GM06990 (cell line): ENCODE measurements around the gene RRM2.

ENCODE experiments used
- DNase-seq: peaks from one replicate; pipeline ENCODE4 v3.0.0-alpha.2; 2011; ENCODE audit not compliant: insufficient read length; ENCODE audit errors: extremely low read depth
- H3K27me3 ChIP-seq: replicated peaks from 2 replicates; pipeline ENCODE4 v1.6.0; 2011; ENCODE audit warnings: low read length; ENCODE audit not compliant: control insufficient read depth, insufficient read depth
- H3K36me3 ChIP-seq: 2 replicates; pipeline ENCODE4 v1.5.1; 2011; ENCODE audit warnings: low read length; ENCODE audit not compliant: control insufficient read depth, insufficient read depth
- H3K4me3 ChIP-seq: replicated peaks from 2 replicates; pipeline ENCODE4 v1.5.1; 2011; ENCODE audit warnings: low read depth, mild to moderate bottlenecking, control low read depth, low read length
- TF ChIP-seq, protein P1 (sequence below): IDR thresholded peaks from 2 replicates; pipeline ENCODE4 v1.5.1; 2011; ENCODE audit warnings: low read length, control low read depth, mild to moderate bottlenecking, inconsistent platforms; ENCODE audit not compliant: insufficient read depth, poor library complexity, severe bottlenecking

The RRM2 gene

DNA sequence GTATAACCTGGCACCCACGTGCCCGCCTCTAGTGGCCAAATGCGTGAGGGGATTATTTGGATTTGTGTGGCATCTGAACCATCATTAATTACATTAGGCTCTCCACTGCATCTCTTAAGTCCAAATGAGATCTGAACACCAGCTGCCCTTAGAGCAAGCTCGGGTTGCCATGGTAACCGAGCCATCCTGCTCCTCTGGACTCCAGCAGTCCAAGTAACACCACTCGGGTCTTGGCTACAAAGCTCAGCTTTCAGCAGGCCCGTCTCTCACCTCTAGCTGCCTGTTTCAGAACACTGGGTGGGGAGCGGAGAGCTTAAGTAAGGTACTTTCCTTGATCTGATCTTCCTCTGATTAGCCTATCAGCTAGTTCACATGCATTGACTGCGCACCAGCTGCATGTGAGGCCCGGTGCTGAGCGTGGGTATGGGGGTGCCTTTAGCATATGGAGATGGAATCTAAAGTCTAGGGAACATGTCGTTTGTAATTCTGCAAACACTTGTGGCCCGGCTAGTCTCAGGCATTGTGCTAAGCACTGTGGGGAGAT, 28.2 kb upstream of the RRM2 start:
- Histone ChIP-seq H3K4me3 (no peak overlapping the region), H3K36me3 (no peaks in the 10 kb centered on the region), H3K27me3 (no peaks in the 10 kb centered on the region)
- TF ChIP-seq, protein P1, sequence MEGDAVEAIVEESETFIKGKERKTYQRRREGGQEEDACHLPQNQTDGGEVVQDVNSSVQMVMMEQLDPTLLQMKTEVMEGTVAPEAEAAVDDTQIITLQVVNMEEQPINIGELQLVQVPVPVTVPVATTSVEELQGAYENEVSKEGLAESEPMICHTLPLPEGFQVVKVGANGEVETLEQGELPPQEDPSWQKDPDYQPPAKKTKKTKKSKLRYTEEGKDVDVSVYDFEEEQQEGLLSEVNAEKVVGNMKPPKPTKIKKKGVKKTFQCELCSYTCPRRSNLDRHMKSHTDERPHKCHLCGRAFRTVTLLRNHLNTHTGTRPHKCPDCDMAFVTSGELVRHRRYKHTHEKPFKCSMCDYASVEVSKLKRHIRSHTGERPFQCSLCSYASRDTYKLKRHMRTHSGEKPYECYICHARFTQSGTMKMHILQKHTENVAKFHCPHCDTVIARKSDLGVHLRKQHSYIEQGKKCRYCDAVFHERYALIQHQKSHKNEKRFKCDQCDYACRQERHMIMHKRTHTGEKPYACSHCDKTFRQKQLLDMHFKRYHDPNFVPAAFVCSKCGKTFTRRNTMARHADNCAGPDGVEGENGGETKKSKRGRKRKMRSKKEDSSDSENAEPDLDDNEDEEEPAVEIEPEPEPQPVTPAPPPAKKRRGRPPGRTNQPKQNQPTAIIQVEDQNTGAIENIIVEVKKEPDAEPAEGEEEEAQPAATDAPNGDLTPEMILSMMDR: no peak
- DNase-seq: no peak

DNA sequence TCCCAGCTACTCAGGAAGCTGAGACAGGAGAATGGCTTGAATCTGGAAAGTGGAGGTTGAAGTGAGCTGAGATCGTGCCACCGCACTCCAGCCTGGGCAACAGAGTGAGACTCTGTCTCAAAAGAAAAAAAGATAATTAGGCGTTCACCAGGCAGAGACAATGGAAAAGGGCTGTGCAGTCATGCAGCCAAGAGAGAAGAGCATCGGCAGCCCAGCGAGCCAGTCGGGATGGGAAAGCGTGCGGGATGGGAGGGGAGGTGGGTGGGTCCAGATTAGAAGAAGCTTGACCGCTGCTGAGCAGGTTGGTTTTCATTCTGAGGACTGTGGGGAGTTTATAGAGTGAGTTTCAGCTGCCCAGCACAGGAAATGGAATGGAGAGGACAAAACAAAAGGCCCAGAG, 27.4 kb upstream of the RRM2 start:
- no peak for DNase-seq

DNA sequence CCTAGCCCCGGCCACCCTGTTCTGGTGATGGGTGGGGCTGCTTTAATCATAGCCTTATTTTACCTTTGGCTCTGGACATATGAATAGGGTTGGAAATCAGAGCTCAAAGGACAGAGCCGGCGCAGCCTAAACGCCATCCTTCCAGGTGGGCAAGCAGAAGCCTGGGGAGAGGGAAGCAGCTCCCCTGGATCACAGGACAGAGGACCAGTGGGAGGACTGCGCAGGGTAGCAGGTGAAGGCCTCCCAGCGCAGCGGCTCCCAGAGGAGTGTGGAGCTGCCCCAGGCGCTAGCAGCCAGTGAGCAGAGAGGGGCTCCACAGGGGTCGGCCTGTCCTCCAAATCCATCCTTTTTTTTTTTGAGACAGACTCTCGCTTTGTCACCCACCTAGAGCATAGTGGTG, 25.9 kb upstream of the RRM2 start:
- Histone ChIP-seq H3K36me3 (no peaks in the 10 kb centered on the region), H3K4me3 (no peak overlapping the region), H3K27me3 (no peaks in the 10 kb centered on the region)
- DNase-seq: no peak
- TF ChIP-seq, protein P1: no peak

More for the DNA sequence above, 27.4 kb upstream of the RRM2 start:
- no peaks in the 10 kb centered on the region for H3K27me3 ChIP-seq
- no peaks in the 10 kb centered on the region for H3K36me3 ChIP-seq
- TF ChIP-seq, protein P1: no peak
- H3K4me3 ChIP-seq: no peak overlapping the region

- DNase-seq: peak; percentile 50
- Histone ChIP-seq H3K27me3 (no peaks in the 10 kb centered on the region), H3K36me3 (no peaks in the 10 kb centered on the region), H3K4me3 (no peak overlapping the region)
- TF ChIP-seq, protein P1: peak; percentile 99
Observed at GRCh38 chr2:10097352-10098148, 25.0 kb upstream of the RRM2 start.

- DNase-seq: no peak
- Histone ChIP-seq H3K4me3 (no peak overlapping the region), H3K27me3 (no peaks in the 10 kb centered on the region), H3K36me3 (no peaks in the 10 kb centered on the region)
- TF ChIP-seq, protein P1: no peak
Observed at GRCh38 chr2:10101491-10101890, 21.0 kb upstream of the RRM2 start.
